PC-9 (cell line): ENCODE measurements around the gene BRD4. TPM values are rescaled to one million over a fixed set of nuclear protein-coding genes. Genes with fewer than 3 reads are reported as not detected.

Experiments
- BruUV-seq: library from RNA; stranded (reverse); fragments of 400-500 nt; replicated peaks from 2 replicates; lab custom pipeline; 2021; lab: Mats Ljungman, UMichigan
- CTCF ChIA-PET: fragments of 300-600 bp; sonication (Branson Sonifier 250); formaldehyde crosslinking; loops from one replicate; lab custom pipeline; 2022; ENCODE audit warnings: antibody characterized with exemption; lab: Charles Lee
- POLR2A ChIA-PET: fragments of 300-600 bp; sonication (Branson Sonifier 250); formaldehyde crosslinking; loops from one replicate; lab custom pipeline; 2022; ENCODE audit warnings: antibody characterized with exemption; ENCODE audit not compliant: unreplicated experiment; lab: Charles Lee
- DNase-seq, 2 experiments: peaks; one replicate each; pipeline versions ENCODE4 v3.0.0 to v3.0.0-alpha.2; 2015 to 2022; ENCODE audit warnings: mixed read lengths in 1 of 2
- H2AFZ ChIP-seq: fragments of 200-600 bp; sonication (generic); 2 replicates; pipeline ENCODE4 v1.8.1; 2017; ENCODE audit warnings: antibody characterized with exemption
- H3F3A ChIP-seq: fragments of 200-600 bp; sonication (generic); 2 replicates; pipeline ENCODE4 v1.8.1; 2017; ENCODE audit warnings: antibody characterized with exemption, mild to moderate bottlenecking, low read depth; ENCODE audit not compliant: insufficient read depth
- H3K27ac ChIP-seq: fragments of 200-600 bp; sonication (generic); 2 replicates; pipeline ENCODE4 v1.6.1; 2016; ENCODE audit warnings: mixed run types
- H3K27me3 ChIP-seq: fragments of 200-600 bp; sonication (generic); 2 replicates; pipeline ENCODE4 v1.6.1; 2016; ENCODE audit warnings: low read depth, mixed run types; ENCODE audit not compliant: insufficient read depth
- H3K36me3 ChIP-seq: fragments of 200-600 bp; sonication (generic); 2 replicates; pipeline ENCODE4 v1.6.1; 2016; ENCODE audit warnings: low read depth, mixed run types
- H3K4me1 ChIP-seq: fragments of 200-600 bp; sonication (generic); replicated peaks from 2 replicates; pipeline ENCODE4 v1.6.1; 2016; ENCODE audit warnings: mixed run types; ENCODE audit not compliant: insufficient read depth
- H3K4me2 ChIP-seq: fragments of 200-600 bp; sonication (generic); 2 replicates; pipeline ENCODE4 v1.6.1; 2017; ENCODE audit warnings: mixed run types
- H3K4me3 ChIP-seq: fragments of 200-600 bp; sonication (generic); 2 replicates; pipeline ENCODE4 v1.6.1; 2016; ENCODE audit warnings: mixed run types
- H3K79me2 ChIP-seq: fragments of 200-600 bp; sonication (generic); 2 replicates; pipeline ENCODE4 v1.6.1; 2017; ENCODE audit warnings: low read depth, mixed run types
- H3K9me2 ChIP-seq: fragments of 200-600 bp; sonication (generic); 2 replicates; pipeline ENCODE4 v1.8.1; 2017; ENCODE audit warnings: mild to moderate bottlenecking; ENCODE audit not compliant: insufficient read depth
- H3K9me3 ChIP-seq: fragments of 200-600 bp; sonication (generic); 2 replicates; pipeline ENCODE4 v1.8.1; 2016; ENCODE audit warnings: low read depth; ENCODE audit not compliant: insufficient read depth
- H4K20me1 ChIP-seq: fragments of 200-600 bp; sonication (generic); 2 replicates; pipeline ENCODE4 v1.8.1; 2017; ENCODE audit not compliant: insufficient read depth
- CTCF ChIP-seq: fragments of 200-600 bp; sonication (generic); conservative IDR thresholded peaks from 2 replicates; pipeline ENCODE4 v1.6.1; 2017; ENCODE audit warnings: mixed run types, antibody characterized with exemption, mild to moderate bottlenecking, moderate library complexity
- EZH2 ChIP-seq: fragments of 200-600 bp; sonication (generic); IDR thresholded peaks from 2 replicates; pipeline ENCODE4 v1.8.0; 2017; ENCODE audit warnings: antibody characterized with exemption, low read depth
- intact Hi-C: fragments of 100-400 bp; cut with micrococcal nuclease; formaldehyde crosslinking; loops from one replicate; pipeline ENCODE4 v1.10.0; 2022; ENCODE audit not compliant: unreplicated experiment
- total RNA-seq: library from RNA; stranded (reverse); gene quantifications from 2 replicates; pipeline ENCODE4 v1.2.3, GENCODE V29; 2021

BRD4 gene
- total RNA-seq, 1 experiment from 2014 or later: 138 TPM

GRCh38 chr19:15262011-15262410 lies 70.3 kb downstream of the BRD4 start:
- Histone ChIP-seq H4K20me1 (peaks cover 83% of the 10 kb centered on the region), H3K79me2 (peaks cover 67% of the 10 kb centered on the region), H3K4me3 (no peak overlapping the region), H3K27ac (no peak overlapping the region), H2AFZ (no peak overlapping the region), H3K4me1 (no peaks in the 10 kb centered on the region), H3K9me3 (no peaks in the 10 kb centered on the region), H3K9me2 (no peaks in the 10 kb centered on the region), H3K36me3 (peaks cover 73% of the 10 kb centered on the region), H3K4me2 (no peak overlapping the region), H3K27me3 (no peaks in the 10 kb centered on the region), H3F3A (peaks cover 24% of the 10 kb centered on the region)
- ChIA-PET POLR2A (no interaction called here), CTCF (no interaction called here)
- DNase-seq: no peak
- intact Hi-C loops: loop anchor here (5.0 kb wide), 1 partner anchor 295 kb away; no protein-coding TSS in a partner anchor
- BruUV-seq: TSS peak; percentile 5
- TF ChIP-seq CTCF: no peak
- no peak for TF ChIP-seq EZH2

- Histone ChIP-seq H3K4me1 (no peaks in the 10 kb centered on the region), H3K4me3 (no peak overlapping the region), H3K4me2 (no peak overlapping the region), H2AFZ (no peak overlapping the region), H3K9me2 (no peaks in the 10 kb centered on the region), H4K20me1 (peaks cover 76% of the 10 kb centered on the region), H3K27ac (no peak overlapping the region), H3F3A (peaks cover 24% of the 10 kb centered on the region), H3K79me2 (peaks cover 61% of the 10 kb centered on the region), H3K36me3 (peaks cover 68% of the 10 kb centered on the region), H3K9me3 (no peaks in the 10 kb centered on the region), H3K27me3 (no peaks in the 10 kb centered on the region)
- POLR2A ChIA-PET: no interaction called here
- no TSS peak for BruUV-seq
- DNase-seq: no peak
- TF ChIP-seq EZH2: no peak
- TF ChIP-seq CTCF: peak; percentile 65
- CTCF ChIA-PET: interaction anchor here (0.7 kb wide), 3 partner anchors 8 to 119 kb away, joined by 5 to 14 read pairs (median 6); no protein-coding TSS in a partner anchor
- intact Hi-C loops: loop anchor here (5.0 kb wide), 1 partner anchor 296 kb away; no protein-coding TSS in a partner anchor
These were observed 71.4 kb downstream of the BRD4 start for GRCh38 chr19:15260939-15261338.

GRCh38 chr19:15259907-15260306 lies 72.4 kb downstream of the BRD4 start:
- H2AFZ ChIP-seq: no peak overlapping the region
- no TSS peak for BruUV-seq
- no peaks in the 10 kb centered on the region for H3K9me3 ChIP-seq
- DNase-seq: no peak
- H3K4me2 ChIP-seq: no peak overlapping the region
- POLR2A ChIA-PET: no interaction called here
- no peak overlapping the region for H3K27ac ChIP-seq
- peaks cover 75% of the 10 kb centered on the region for H4K20me1 ChIP-seq
- H3K27me3 ChIP-seq: no peaks in the 10 kb centered on the region
- peaks cover 60% of the 10 kb centered on the region for H3K79me2 ChIP-seq
- H3F3A ChIP-seq: peaks cover 28% of the 10 kb centered on the region
- intact Hi-C loops: loop anchor here (5.0 to 10.0 kb wide), 2 partner anchors 155 to 297 kb away; partner anchors contain the start of gene SYDE1
- H3K9me2 ChIP-seq: no peaks in the 10 kb centered on the region
- H3K4me3 ChIP-seq: no peak overlapping the region
- no peaks in the 10 kb centered on the region for H3K4me1 ChIP-seq
- TF ChIP-seq EZH2 (no peak), CTCF (no peak)
- peaks cover 66% of the 10 kb centered on the region for H3K36me3 ChIP-seq
- CTCF ChIA-PET: no interaction called here
